B cell (primary cell): ENCODE measurements around the gene IL22RA1. TPM values are rescaled to one million over a fixed set of nuclear protein-coding genes. Genes with fewer than 3 reads are reported as not detected.

Experiments used
- ATAC-seq: fragments of 200-7000 bp; cut with Tn5 transposase; one replicate; pipeline ENCODE4 v1.10.0; 2021; ENCODE audit warnings: low read depth, mild to moderate bottlenecking, moderate number of reproducible peaks, moderate library complexity
- CTCF ChIA-PET: fragments of 350-600 bp; sonication (Branson Sonifier 250); formaldehyde crosslinking; loops from one replicate; lab custom pipeline; 2021; ENCODE audit warnings: antibody characterized with exemption, inconsistent platforms; lab: Charles Lee
- POLR2A ChIA-PET: fragments of 350-600 bp; sonication (Branson Sonifier 250); formaldehyde crosslinking; loops from one replicate; lab custom pipeline; 2021; ENCODE audit warnings: antibody characterized with exemption; lab: Charles Lee
- DNase-seq: peaks from one replicate; pipeline ENCODE4 v3.0.0; 2013
- H2AFZ ChIP-seq: 2 replicates; pipeline ENCODE4 v1.6.1; 2012; ENCODE audit warnings: mild to moderate bottlenecking, low read depth, low read length; ENCODE audit not compliant: insufficient read depth, poor library complexity, severe bottlenecking
- H3K27ac ChIP-seq, 2 donors: 1 replicate in 1 of 2; 2 replicates in 1 of 2; pipeline ENCODE4 v1.5.1; 2012 to 2013; ENCODE audit warnings: low read length in 2 of 2, mild to moderate bottlenecking in 2 of 2, moderate library complexity in 1 of 2
- H3K27me3 ChIP-seq, 4 experiments: fragments of 200-600 bp in 1 of 4; sonication (generic) in 1 of 4; replicated peaks in 1 of 4; 1 replicate in 2 of 4; 2 replicates in 2 of 4; pipeline versions ENCODE4 v1.6.1 to v1.7.0; 2013 to 2016; ENCODE audit warnings: low read length in 3 of 4, mild to moderate bottlenecking in 2 of 4, mixed read lengths in 1 of 4, moderate library complexity in 1 of 4; ENCODE audit not compliant: insufficient read depth in 4 of 4, control insufficient read depth in 3 of 4; ENCODE audit errors: control extremely low read depth in 1 of 4
- H3K36me3 ChIP-seq, 2 experiments: replicated peaks in 1 of 2; 1 replicate in 1 of 2; 2 replicates in 1 of 2; pipeline versions ENCODE4 v1.6.1 to v1.7.1; 2013; ENCODE audit warnings: low read length in 1 of 2; ENCODE audit not compliant: insufficient read depth in 2 of 2, control insufficient read depth in 1 of 2; ENCODE audit errors: control extremely low read depth in 1 of 2, extremely low read depth in 1 of 2
- H3K4me1 ChIP-seq, 2 donors: fragments of 200-600 bp in 1 of 2; sonication (generic) in 1 of 2; 1 replicate in 1 of 2; 2 replicates in 1 of 2; pipeline versions ENCODE4 v1.5.1 to v1.6.1; 2013 to 2017; ENCODE audit warnings: low read length in 2 of 2; ENCODE audit not compliant: control insufficient read depth in 2 of 2, insufficient read depth in 2 of 2
- H3K4me2 ChIP-seq: replicated peaks from 2 replicates; pipeline ENCODE3; 2012; ENCODE audit warnings: mild to moderate bottlenecking, low read depth, low read length; ENCODE audit not compliant: poor library complexity, severe bottlenecking
- H3K4me3 ChIP-seq, 5 experiments: fragments of 200-600 bp in 1 of 5; sonication (generic) in 1 of 5; 1 replicate in 3 of 5; 2 replicates in 2 of 5; pipeline versions ENCODE4 v1.5.1 to v1.7.0; 2011 to 2016; ENCODE audit warnings: low read length in 4 of 5, mild to moderate bottlenecking in 4 of 5, low read depth in 2 of 5, control low read depth in 1 of 5, moderate library complexity in 1 of 5; ENCODE audit not compliant: insufficient read depth in 1 of 5; ENCODE audit errors: control extremely low read depth in 1 of 5, extremely low read depth in 1 of 5
- H3K79me2 ChIP-seq: fragments of 200-600 bp; sonication (generic); one replicate; pipeline ENCODE4 v1.6.0; 2016; ENCODE audit warnings: low read length; ENCODE audit not compliant: control insufficient read depth, insufficient read depth
- H3K9ac ChIP-seq: fragments of 200-600 bp; sonication (generic); 2 replicates; pipeline ENCODE4 v1.6.1; 2017; ENCODE audit warnings: mild to moderate bottlenecking, low read length, moderate library complexity
- H3K9me3 ChIP-seq, 3 donors: one replicate each; pipeline versions ENCODE4 v1.6.1 to v1.7.1; 2013; ENCODE audit warnings: low read length in 2 of 3; ENCODE audit not compliant: control insufficient read depth in 2 of 3, insufficient read depth in 1 of 3; ENCODE audit errors: control extremely low read depth in 1 of 3
- H4K20me1 ChIP-seq: 2 replicates; pipeline ENCODE4 v1.6.0; 2012; ENCODE audit warnings: mild to moderate bottlenecking, low read length; ENCODE audit not compliant: insufficient read depth, control insufficient read depth, poor library complexity, severe bottlenecking
- H3K27ac Mint-ChIP-seq: one replicate; pipeline ENCODE4 v1.8.0; 2021; ENCODE audit warnings: mixed read lengths
- H3K27me3 Mint-ChIP-seq: one replicate; pipeline ENCODE4 v1.8.0; 2021; ENCODE audit warnings: mixed read lengths
- H3K4me1 Mint-ChIP-seq: one replicate; pipeline ENCODE4 v1.8.0; 2021; ENCODE audit warnings: mixed read lengths
- H3K4me3 Mint-ChIP-seq: one replicate; pipeline ENCODE4 v1.8.0; 2021; ENCODE audit warnings: mixed read lengths
- H3K9me3 Mint-ChIP-seq: one replicate; pipeline ENCODE4 v1.8.0; 2022; ENCODE audit warnings: mixed read lengths; ENCODE audit not compliant: insufficient read depth
- EZH2 ChIP-seq: IDR thresholded peaks from 2 replicates; pipeline ENCODE4 v1.6.1; 2012; ENCODE audit warnings: borderline replicate concordance, low read depth, mild to moderate bottlenecking, moderate library complexity, low read length; ENCODE audit not compliant: insufficient read depth, poor library complexity, severe bottlenecking
- WGBS: methylation state at CpG from one replicate; pipeline ENCODE4 v1.1.5; 2013; ENCODE audit warnings: missing lambda C conversion rate; ENCODE audit not compliant: insufficient coverage; 5-methylcytosine and 5-hydroxymethylcytosine counted together
- intact Hi-C: fragments of 100-400 bp; cut with micrococcal nuclease; formaldehyde crosslinking; loops from one replicate; pipeline ENCODE4 v1.10.0; 2022
- polyA plus RNA-seq: library from polyadenylated mRNA; depleted of rRNA; stranded (reverse); fragments of >200 nt; gene quantifications from 2 replicates; pipeline ENCODE4 v1.2.3, GENCODE V29; 2012
- total RNA-seq, 2 donors: library from RNA; stranded (reverse); fragments of 120-200 nt in 1 of 2; gene quantifications; 1 replicate in 1 of 2; 2 replicates in 1 of 2; pipeline versions ENCODE4 v1.2.3 to v1.2.4, GENCODE V29; 2013 to 2022
- TF ChIP-seq, protein P1 (sequence below): fragments of 200-600 bp; IDR thresholded peaks from one replicate; pipeline ENCODE4 v1.8.0; 2022; ENCODE audit warnings: antibody characterized with exemption, mild to moderate bottlenecking

Gene IL22RA1
- total and polyA plus RNA-seq, 2 donors (not counting 1 experiment from before 2014, with no cell fraction given), result 0.10 TPM

GRCh38 chr1:24159366-24159765 is 16.4 kb upstream of the IL22RA1 start:
- Histone ChIP-seq H3K9ac (no peak overlapping the region), H3K27me3 (no peaks in the 10 kb centered on the region), H4K20me1 (no peaks in the 10 kb centered on the region), H3K4me1 (peaks cover 0 to 4% of the 10 kb centered on the region in 2 donors), H3K4me2 (no peak overlapping the region), H3K9me3 (no peaks in the 10 kb centered on the region), H3K36me3 (peaks cover 1 to 68% of the 10 kb centered on the region in 2 experiments), H3K79me2 (no peaks in the 10 kb centered on the region), H3K27ac (no peak overlapping the region), H2AFZ (no peak overlapping the region), H3K4me3 (no peak overlapping the region)
- ATAC-seq (no peak), DNase-seq (no peak)
- H3K27ac Mint-ChIP-seq, result no peak overlapping the region
- H3K4me1 Mint-ChIP-seq, result peaks cover 18% of the 10 kb centered on the region
- ChIA-PET POLR2A (no interaction called here), CTCF (interaction anchor here (0.9 to 3.0 kb wide), 4 partner anchors 9 to 256 kb away, joined by 3 to 14 read pairs (median 8); partner anchors contain the start of gene NIPAL3)
- WGBS, result 89% methylated on average over 5 of the region's 5 CpGs
- no peaks in the 10 kb centered on the region for H3K9me3 Mint-ChIP-seq
- TF ChIP-seq EZH2, result no peak
- TF ChIP-seq, protein P1, sequence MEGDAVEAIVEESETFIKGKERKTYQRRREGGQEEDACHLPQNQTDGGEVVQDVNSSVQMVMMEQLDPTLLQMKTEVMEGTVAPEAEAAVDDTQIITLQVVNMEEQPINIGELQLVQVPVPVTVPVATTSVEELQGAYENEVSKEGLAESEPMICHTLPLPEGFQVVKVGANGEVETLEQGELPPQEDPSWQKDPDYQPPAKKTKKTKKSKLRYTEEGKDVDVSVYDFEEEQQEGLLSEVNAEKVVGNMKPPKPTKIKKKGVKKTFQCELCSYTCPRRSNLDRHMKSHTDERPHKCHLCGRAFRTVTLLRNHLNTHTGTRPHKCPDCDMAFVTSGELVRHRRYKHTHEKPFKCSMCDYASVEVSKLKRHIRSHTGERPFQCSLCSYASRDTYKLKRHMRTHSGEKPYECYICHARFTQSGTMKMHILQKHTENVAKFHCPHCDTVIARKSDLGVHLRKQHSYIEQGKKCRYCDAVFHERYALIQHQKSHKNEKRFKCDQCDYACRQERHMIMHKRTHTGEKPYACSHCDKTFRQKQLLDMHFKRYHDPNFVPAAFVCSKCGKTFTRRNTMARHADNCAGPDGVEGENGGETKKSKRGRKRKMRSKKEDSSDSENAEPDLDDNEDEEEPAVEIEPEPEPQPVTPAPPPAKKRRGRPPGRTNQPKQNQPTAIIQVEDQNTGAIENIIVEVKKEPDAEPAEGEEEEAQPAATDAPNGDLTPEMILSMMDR, result no peak
- intact Hi-C loops, result no loop called here
- H3K4me3 Mint-ChIP-seq, result no peak overlapping the region
- H3K27me3 Mint-ChIP-seq, result no peaks in the 10 kb centered on the region

GRCh38 chr1:24157918-24158481 is 15.1 kb upstream of the IL22RA1 start:
- TF ChIP-seq, protein P1, result no peak
- no peak for TF ChIP-seq EZH2
- intact Hi-C loops, result no loop called here
- WGBS, result 93% methylated on average over 6 of the region's 6 CpGs

More at GRCh38 chr1:24157918-24158481, 15.1 kb upstream of the IL22RA1 start:
- ATAC-seq, result no peak
- H3K4me3 ChIP-seq, result no peak overlapping the region
- Mint-ChIP-seq H3K4me1 (peaks cover 16% of the 10 kb centered on the region), H3K9me3 (no peaks in the 10 kb centered on the region), H3K4me3 (no peak overlapping the region), H3K27ac (no peak overlapping the region), H3K27me3 (no peaks in the 10 kb centered on the region)
- H3K4me1 ChIP-seq, result peaks cover 0 to 4% of the 10 kb centered on the region in 2 donors
- H3K9ac ChIP-seq, result no peak overlapping the region
- H3K9me3 ChIP-seq, result no peaks in the 10 kb centered on the region
- CTCF ChIA-PET, result interaction anchor here (1.0 to 2.7 kb wide), 3 partner anchors 8 to 234 kb away, joined by 3 to 14 read pairs (median 4); no protein-coding TSS in a partner anchor
- no peak overlapping the region for H2AFZ ChIP-seq
- H3K79me2 ChIP-seq, result no peaks in the 10 kb centered on the region
- no peaks in the 10 kb centered on the region for H4K20me1 ChIP-seq
- H3K36me3 ChIP-seq, result peaks cover 0 to 61% of the 10 kb centered on the region in 2 experiments
- no peaks in the 10 kb centered on the region for H3K27me3 ChIP-seq
- DNase-seq, result no peak
- H3K27ac ChIP-seq, result no peak overlapping the region
- POLR2A ChIA-PET, result interaction anchor here (0.8 kb wide), 1 partner anchor 41 kb away, joined by 3 read pairs; no protein-coding TSS in a partner anchor
- H3K4me2 ChIP-seq, result no peak overlapping the region
